ENCODE measurements around the gene MARK2. TPM values are rescaled to one million over a fixed set of nuclear protein-coding genes. Genes with fewer than 3 reads are reported as not detected.
"Not testable (repeated sequence)": the region's sequence is repeated elsewhere in the genome, so short reads cannot be mapped to it uniquely, and the experiment has no call there.

MARK2 gene
- total and polyA plus RNA-seq, 11 donors: 17.0 to 53.5 (median 37.5) TPM

GRCh38 chr11:63805844-63806415, 33.0 kb upstream of the MARK2 start:
- TF ChIP-seq, protein P1, sequence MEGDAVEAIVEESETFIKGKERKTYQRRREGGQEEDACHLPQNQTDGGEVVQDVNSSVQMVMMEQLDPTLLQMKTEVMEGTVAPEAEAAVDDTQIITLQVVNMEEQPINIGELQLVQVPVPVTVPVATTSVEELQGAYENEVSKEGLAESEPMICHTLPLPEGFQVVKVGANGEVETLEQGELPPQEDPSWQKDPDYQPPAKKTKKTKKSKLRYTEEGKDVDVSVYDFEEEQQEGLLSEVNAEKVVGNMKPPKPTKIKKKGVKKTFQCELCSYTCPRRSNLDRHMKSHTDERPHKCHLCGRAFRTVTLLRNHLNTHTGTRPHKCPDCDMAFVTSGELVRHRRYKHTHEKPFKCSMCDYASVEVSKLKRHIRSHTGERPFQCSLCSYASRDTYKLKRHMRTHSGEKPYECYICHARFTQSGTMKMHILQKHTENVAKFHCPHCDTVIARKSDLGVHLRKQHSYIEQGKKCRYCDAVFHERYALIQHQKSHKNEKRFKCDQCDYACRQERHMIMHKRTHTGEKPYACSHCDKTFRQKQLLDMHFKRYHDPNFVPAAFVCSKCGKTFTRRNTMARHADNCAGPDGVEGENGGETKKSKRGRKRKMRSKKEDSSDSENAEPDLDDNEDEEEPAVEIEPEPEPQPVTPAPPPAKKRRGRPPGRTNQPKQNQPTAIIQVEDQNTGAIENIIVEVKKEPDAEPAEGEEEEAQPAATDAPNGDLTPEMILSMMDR (IDR thresholded peaks at IDR 0.05): no peak
- no peak for TF ChIP-seq POLR2A (IDR thresholded peaks at IDR 0.05)
- peak in 3 of 4 donors; percentile 60 to 84 (median 74) for ATAC-seq
- Histone ChIP-seq H3K27ac (peak overlapping the region in 6 of 12 donors; percentile 13 to 52 (median 46)), H3K4me3 (no peak overlapping the region), H3K4me1 (peaks cover 0 to 7% (median 0%) of the 10 kb centered on the region in 12 donors), H3K27me3 (no peaks in the 10 kb centered on the region), H3K9me3 (no peaks in the 10 kb centered on the region), H3K36me3 (no peaks in the 10 kb centered on the region)
- intact Hi-C loops (cut with DNase I): no loop called here
- peak in 2 of 5 donors; percentile 33 to 37 for DNase-seq
- 45 to 72% (median 55%) methylated on average over 9 of the region's 9 CpGs for WGBS, 4 donors

- not testable (repeated sequence) for H3K4me3 ChIP-seq, H3K27me3 ChIP-seq, H3K9me3 ChIP-seq, DNase-seq, ATAC-seq, H3K27ac ChIP-seq, H3K36me3 ChIP-seq
- intact Hi-C loops (cut with DNase I): loop anchor here in 8 of 10 donors (5.0 kb wide), 2 partner anchors 38 to 43 kb away; partner anchors contain the start of gene ZFTA (in 7 of the 8)
- H3K4me1 ChIP-seq: peaks cover 6 to 28% (median 21%) of the 10 kb centered on the region in 12 donors
- WGBS, 4 donors: 94 to 97% (median 96%) methylated on average over 11 of the region's 11 CpGs
Measured at GRCh38 chr11:63810383-63810782, 28.5 kb upstream of the MARK2 start.

DNA sequence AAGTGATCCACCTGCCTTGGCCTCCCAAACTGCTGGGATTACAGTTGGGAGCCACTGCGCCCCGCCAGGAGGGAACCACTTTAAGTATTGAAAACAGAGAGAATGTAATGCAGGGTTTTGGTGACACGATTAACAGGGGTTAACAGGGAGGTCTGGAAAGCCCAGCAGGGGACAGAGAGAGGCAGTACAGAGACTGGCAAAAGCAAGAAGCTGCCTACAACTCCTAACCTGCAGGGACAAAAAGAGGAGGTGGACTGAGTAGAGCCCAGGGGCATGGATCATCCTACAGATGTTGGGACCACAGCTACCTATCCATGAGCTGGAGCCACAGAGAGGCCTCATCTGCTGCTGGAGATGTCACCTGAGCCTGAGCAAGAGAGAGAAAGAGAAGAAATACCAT, 27.4 kb upstream of the MARK2 start:
- WGBS, 4 donors: 76 to 87% (median 85%) methylated on average over 3 of the region's 3 CpGs
- Histone ChIP-seq H3K36me3 (peaks cover 0 to 6% (median 3%) of the 10 kb centered on the region in 9 donors), H3K27ac (no peak overlapping the region), H3K4me3 (no peak overlapping the region), H3K27me3 (no peaks in the 10 kb centered on the region), H3K9me3 (no peaks in the 10 kb centered on the region), H3K4me1 (peaks cover 6 to 26% (median 21%) of the 10 kb centered on the region in 12 donors)
- DNase-seq (no peak), ATAC-seq (no peak)
- intact Hi-C loops (cut with DNase I): loop anchor here in 8 of 10 donors (5.0 kb wide), 2 partner anchors 39 to 44 kb away; partner anchors contain the start of gene ZFTA (in 7 of the 8)
- TF ChIP-seq, protein P1 (IDR thresholded peaks at IDR 0.05): no peak
- no peak for TF ChIP-seq POLR2A (IDR thresholded peaks at IDR 0.05)

DNA sequence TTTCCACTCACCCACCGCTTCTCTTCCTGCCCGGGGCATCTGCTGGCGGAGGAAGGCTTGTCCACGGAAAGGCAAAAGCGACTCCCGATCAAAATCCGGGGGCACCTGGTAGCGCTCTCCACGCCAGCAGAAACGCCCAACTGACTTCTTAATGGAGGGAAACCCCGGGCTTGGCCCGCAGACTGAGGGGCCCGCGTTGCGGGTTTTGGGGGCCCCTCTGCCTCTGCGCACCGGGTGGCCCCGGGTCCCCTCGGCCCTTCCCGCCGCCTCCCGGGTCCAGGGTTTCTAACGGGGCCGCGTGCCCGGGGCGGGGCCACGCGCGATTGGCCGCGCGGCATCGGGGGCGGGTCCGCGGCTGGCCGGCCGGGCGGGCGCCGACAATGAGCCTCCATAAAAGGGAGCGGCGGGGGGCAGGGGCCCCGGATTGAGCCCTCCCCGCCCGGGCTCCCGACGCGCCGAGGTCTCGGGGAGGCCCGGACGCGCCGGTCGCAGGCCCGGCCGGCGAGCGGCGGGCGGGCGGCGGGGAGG, 25.8 kb upstream of the MARK2 start, which contains the start of gene SPINDOC:
TSS of gene SPINDOC (plus strand) at position 422 of the 528 bp plus-strand sequence. CDS start 231 bp downstream, outside the sequence.
- WGBS, 4 donors: 0% methylated on average over 5 to 65 of the region's 65 CpGs
- Histone ChIP-seq H3K27me3 (no peaks in the 10 kb centered on the region), H3K27ac (peak within 1 kb of the TSS in 11 of 12 donors; percentile 63 to 89 (median 80)), H3K36me3 (peaks cover 0 to 17% (median 11%) of the 10 kb centered on the region in 9 donors), H3K4me1 (peaks cover 6 to 28% (median 21%) of the 10 kb centered on the region in 12 donors), H3K4me3 (peak within 1 kb of the TSS; percentile 72 to 100 (median 90)), H3K9me3 (no peaks in the 10 kb centered on the region)
- peak; percentile 85 to 90 (median 88) for DNase-seq
- intact Hi-C loops (cut with DNase I): loop anchor here (1.0 to 5.0 kb wide), 4 partner anchors 41 to 46 kb away; partner anchors contain the start of gene ZFTA (in 8 of the 10)
- ATAC-seq: peak; percentile 63 to 97 (median 94)
- peak in 1 of 2 donors; percentile 52 for TF ChIP-seq POLR2A (IDR thresholded peaks at IDR 0.05)
- TF ChIP-seq, protein P1 (IDR thresholded peaks at IDR 0.05): no peak

Data from heart left ventricle (tissue), 16 donors.